ENCODE results near the gene GRSF1. TPM values are rescaled to one million over a fixed set of nuclear protein-coding genes. Genes with fewer than 3 reads are reported as not detected.

Gene GRSF1
- total and polyA plus RNA-seq, 2 of the 13 experiments (the other 11 are each of a cell fraction or from before 2014, with no cell fraction given): 66.5 to 103 TPM

- TF ChIP-seq MYPOP (CRISPR knock-in tag; IDR thresholded peaks at IDR 0.05) (peak; percentile 59; the same call in 1 of the 2 replicates), ZNF441 (CRISPR knock-in tag; IDR thresholded peaks at IDR 0.05; ENCODE audit: borderline replicate concordance) (0 out of 2 replicates have a peak, but pooled peaks have one; percentile 23), MXD1 (CRISPR knock-in tag; IDR thresholded peaks at IDR 0.05) (peak; percentile 23; the same call in 1 of the 2 replicates), ZNF7 (CRISPR knock-in tag; IDR thresholded peaks at IDR 0.05) (no peak; the same call in 1 of the 2 replicates), FOSL2 (CRISPR knock-in tag; IDR thresholded peaks at IDR 0.05) (0 out of 2 replicates have a peak, but pooled peaks have one; percentile 4), PHF20 (CRISPR knock-in tag; IDR thresholded peaks at IDR 0.05) (no peak; the same call in none of the 2 replicates), ZNF784 (CRISPR knock-in tag; IDR thresholded peaks at IDR 0.05; ENCODE audit: borderline replicate concordance) (peak; percentile 43; the same call in 1 of the 2 replicates), NFIB (CRISPR knock-in tag; IDR thresholded peaks at IDR 0.05; ENCODE audit: borderline replicate concordance) (no peak), IRF9 (CRISPR knock-in tag; IDR thresholded peaks at IDR 0.05; ENCODE audit: borderline replicate concordance) (0 out of 2 replicates have a peak, but pooled peaks have one; percentile 29), NR2C2 (CRISPR knock-in tag; IDR thresholded peaks at IDR 0.05; ENCODE audit: borderline replicate concordance) (peak; percentile 51; the same call in 1 of the 2 replicates), ZNF792 (CRISPR knock-in tag; IDR thresholded peaks at IDR 0.05) (0 out of 2 replicates have a peak, but pooled peaks have one; percentile 61), SAFB2 (CRISPR knock-in tag; IDR thresholded peaks at IDR 0.05; ENCODE audit: borderline replicate concordance, low read depth) (peak; percentile 76; the same call in 1 of the 2 replicates), MTERF4 (CRISPR knock-in tag; IDR thresholded peaks at IDR 0.05) (no peak; the same call in 1 of the 2 replicates), ZBTB1 (CRISPR knock-in tag; IDR thresholded peaks at IDR 0.05; ENCODE audit: borderline replicate concordance) (no peak), SMARCE1 (IDR thresholded peaks at IDR 0.05; ENCODE audit: borderline replicate concordance) (no peak), ZNF431 (CRISPR knock-in tag; IDR thresholded peaks at IDR 0.05; ENCODE audit: borderline replicate concordance, low read depth) (no peak), ZBTB20 (CRISPR knock-in tag; IDR thresholded peaks at IDR 0.05; ENCODE audit: borderline replicate concordance, low read depth) (peak; percentile 65), ZFY (CRISPR knock-in tag; IDR thresholded peaks at IDR 0.05) (peak; percentile 78; the same call in 1 of the 2 replicates), SNAI1 (CRISPR knock-in tag; IDR thresholded peaks at IDR 0.05; ENCODE audit: borderline replicate concordance) (no peak), TFE3 (CRISPR knock-in tag; IDR thresholded peaks at IDR 0.05) (no peak), SETDB1 (CRISPR knock-in tag; IDR thresholded peaks at IDR 0.05; ENCODE audit: borderline replicate concordance) (no peak)
Measured at GRCh38 chr4:70838666-70839588, 763 bp downstream of the GRSF1 start (continued).
